ENCODE results near the gene ZNF20. TPM values are rescaled to one million over a fixed set of nuclear protein-coding genes. Genes with fewer than 3 reads are reported as not detected.
"Not testable (repeated sequence)": the region's sequence is repeated elsewhere in the genome, so short reads cannot be mapped to it uniquely, and the experiment has no call there.

Gene ZNF20
- total RNA-seq, 4 donors from 2014 or later, result 0.88 to 9.5 (median 7.6) TPM

GRCh38 chr19:12092956-12093355, 47.2 kb downstream of the ZNF20 start:
- TF ChIP-seq POLR2A (IDR thresholded peaks at IDR 0.05) (no peak), CTCF (IDR thresholded peaks at IDR 0.05) (no peak)
- Histone ChIP-seq H3K4me3 (peak overlapping the region; percentile 45 to 66 (median 54)), H3K36me3 (no peaks in the 10 kb centered on the region), H3K9me3 (peaks cover 0 to 1% (median 0%) of the 10 kb centered on the region in 4 donors), H3K27me3 (no peaks in the 10 kb centered on the region), H3K4me1 (peaks cover 0 to 16% (median 2%) of the 10 kb centered on the region in 4 donors), H3K27ac (no peak overlapping the region)
- DNase-seq, result no peak

- peaks cover 0 to 4% (median 0%) of the 10 kb centered on the region in 4 donors for H3K9me3 ChIP-seq
Observed at GRCh38 chr19:12092065-12092867, 47.9 kb downstream of the ZNF20 start.

GRCh38 chr19:12090807-12091206, 49.3 kb downstream of the ZNF20 start:
- TF ChIP-seq CTCF (IDR thresholded peaks at IDR 0.05) (peak; percentile 6 to 51 (median 35)), POLR2A (IDR thresholded peaks at IDR 0.05) (no peak)

More at GRCh38 chr19:12092065-12092867, 47.9 kb downstream of the ZNF20 start:
- TF ChIP-seq CTCF (IDR thresholded peaks at IDR 0.05) (no peak), POLR2A (IDR thresholded peaks at IDR 0.05) (no peak)
- H3K4me3 ChIP-seq, result peak overlapping the region; percentile 45 to 66 (median 54)
- H3K27ac ChIP-seq, result peak overlapping the region; percentile 40 to 74 (median 56)
- DNase-seq, result peak; percentile 51 to 80 (median 79)
- peaks cover 0 to 16% (median 2%) of the 10 kb centered on the region in 4 donors for H3K4me1 ChIP-seq
- H3K36me3 ChIP-seq, result no peaks in the 10 kb centered on the region
- no peaks in the 10 kb centered on the region for H3K27me3 ChIP-seq

GRCh38 chr19:12085074-12085818, 54.9 kb downstream of the ZNF20 start:
- Histone ChIP-seq H3K27me3 (no peaks in the 10 kb centered on the region), H3K27ac (no peak overlapping the region), H3K4me3 (no peak overlapping the region), H3K4me1 (no peaks in the 10 kb centered on the region), H3K9me3 (peaks cover 0 to 30% (median 0%) of the 10 kb centered on the region in 4 donors), H3K36me3 (no peaks in the 10 kb centered on the region)
- TF ChIP-seq CTCF (IDR thresholded peaks at IDR 0.05), result no peak
- TF ChIP-seq POLR2A (IDR thresholded peaks at IDR 0.05), result no peak
- no peak for DNase-seq

More at GRCh38 chr19:12090807-12091206, 49.3 kb downstream of the ZNF20 start:
- H3K27me3 ChIP-seq, result no peaks in the 10 kb centered on the region
- DNase-seq, result peak; percentile 31 to 75 (median 56)
- H3K27ac ChIP-seq, result no peak overlapping the region
- no peaks in the 10 kb centered on the region for H3K36me3 ChIP-seq
- H3K4me1 ChIP-seq, result peaks cover 0 to 16% (median 2%) of the 10 kb centered on the region in 4 donors
- peaks cover 0 to 4% (median 0%) of the 10 kb centered on the region in 4 donors for H3K9me3 ChIP-seq
- no peak overlapping the region for H3K4me3 ChIP-seq

GRCh38 chr19:12083336-12083735, 56.8 kb downstream of the ZNF20 start:
- not testable (repeated sequence) for H3K36me3 ChIP-seq, H3K27ac ChIP-seq, DNase-seq, H3K4me1 ChIP-seq, H3K4me3 ChIP-seq, H3K27me3 ChIP-seq
- peaks cover 0 to 49% (median 8%) of the 10 kb centered on the region in 4 donors for H3K9me3 ChIP-seq

Small RNAs within 50 kb of the gene (small RNA-seq; reads per million reads assigned to genes)
- gene RF00019, result 0 reads per million in 2 donors
- 0 reads per million in 2 donors for gene RNA5SP467

Other genes starting within 250 kb of the ZNF20 start
- gene ZNF700, start 215.2 kb downstream of the ZNF20 start, total RNA-seq, result 10 to 100 TPM; 31.5 to 37.8 (median 34.7) TPM
- 10 to 100 TPM in 1 of 4 donors, 1 to 10 TPM in 3; 4.1 to 18.6 (median 8.3) TPM for gene ZNF763, start 175.3 kb downstream of the ZNF20 start, total RNA-seq
- 1 to 10 TPM in 2 of 4 donors, under 1 TPM in 1, not detected in 1; 0.35 to 3.5 (median 1.7) TPM for gene ZNF433, start 104.7 kb downstream of the ZNF20 start, total RNA-seq
- gene ZNF878, start 87.4 kb downstream of the ZNF20 start, total RNA-seq, result not detected
- gene ZNF844, start 75.6 kb downstream of the ZNF20 start, total RNA-seq, result 10 to 100 TPM in 1 of 4 donors, 1 to 10 TPM in 3; 7.0 to 16.5 (median 9.6) TPM
- gene ZNF625, start 16.4 kb upstream of the ZNF20 start, total RNA-seq, result 1 to 10 TPM; 1.7 to 5.8 (median 3.9) TPM
- 10 to 100 TPM in 2 of 4 donors, 1 to 10 TPM in 2; 6.4 to 26.4 (median 9.8) TPM for gene ZNF136, start 22.7 kb upstream of the ZNF20 start, total RNA-seq
- 10 to 100 TPM; 16.6 to 33.8 (median 26.6) TPM for gene ZNF44, start 154.5 kb upstream of the ZNF20 start, total RNA-seq
- 1 to 10 TPM; 1.8 to 9.1 (median 4.1) TPM for gene ZNF563, start 193.3 kb upstream of the ZNF20 start, total RNA-seq
- gene ZNF442, start 225.3 kb upstream of the ZNF20 start, total RNA-seq, result 10 to 100 TPM in 1 of 4 donors, 1 to 10 TPM in 2, under 1 TPM in 1; 0.70 to 13.2 (median 1.4) TPM